ENCODE measurements around the gene FZD8. TPM values are rescaled to one million over a fixed set of nuclear protein-coding genes. Genes with fewer than 3 reads are reported as not detected.
A peak's percentile ranks its signal among the peaks of the same experiment; 100 is the strongest.

The FZD8 gene
- total RNA-seq, 2 experiments from 2014 or later = 0.65 to 0.95 TPM

DNA sequence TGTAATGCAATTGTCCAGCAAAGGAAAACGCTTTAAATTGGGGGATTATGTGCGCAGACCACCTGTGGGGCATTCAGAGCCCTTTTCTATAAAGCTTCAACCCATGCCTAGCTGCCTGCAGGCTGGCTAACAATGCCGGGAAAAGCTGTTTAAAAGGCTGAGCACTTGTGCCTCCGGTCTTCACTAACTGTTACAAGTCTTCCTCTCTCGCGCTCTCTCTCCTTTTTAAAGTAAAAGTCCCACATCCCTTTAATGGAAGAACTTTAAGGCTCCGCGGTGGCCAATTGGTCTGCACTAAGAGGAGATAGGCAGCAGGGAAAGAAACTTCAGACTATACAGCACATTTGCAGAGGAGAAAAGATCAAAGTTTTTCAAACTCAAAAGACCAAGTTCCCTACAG is 4.6 kb downstream of the FZD8 start:
- ChIA-PET POLR2A (no interaction called here), CTCF (interaction anchor here (0.8 to 2.7 kb wide), 3 partner anchors 74 to 1243 kb away, joined by 3 to 9 read pairs (median 4); no protein-coding TSS in a partner anchor)
- Mint-ChIP-seq H3K27ac (no peak overlapping the region), H3K27me3 (peaks cover 45% of the 10 kb centered on the region), H3K4me3 (no peak overlapping the region), H3K4me1 (peaks cover 25% of the 10 kb centered on the region), H3K9me3 (no peaks in the 10 kb centered on the region), H3K36me3 (ENCODE audit: low read depth) (no peaks in the 10 kb centered on the region)
- DNase-seq = no peak

DNA sequence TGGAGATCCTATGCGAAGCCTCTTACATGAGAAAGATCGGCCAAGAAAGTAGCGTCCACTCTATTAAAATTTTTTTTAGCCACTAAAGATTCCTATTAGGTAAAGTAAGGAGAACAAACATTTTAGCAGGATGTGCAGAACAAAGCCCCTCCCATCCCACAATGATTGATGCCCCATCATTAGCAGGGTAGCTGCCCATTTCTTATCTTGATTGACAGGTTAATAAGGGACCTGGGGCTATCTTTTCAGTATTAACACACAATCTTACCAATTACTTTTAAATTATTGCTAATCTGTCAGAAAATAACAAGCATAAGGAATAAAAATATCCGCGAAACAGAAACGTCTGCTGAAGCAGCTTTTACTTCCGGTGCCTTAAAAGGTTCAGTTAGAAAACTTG is 5.1 kb downstream of the FZD8 start:
- Mint-ChIP-seq H3K27me3 (peaks cover 42% of the 10 kb centered on the region), H3K36me3 (ENCODE audit: low read depth) (no peaks in the 10 kb centered on the region), H3K9me3 (no peaks in the 10 kb centered on the region), H3K4me1 (peaks cover 22% of the 10 kb centered on the region), H3K27ac (no peak overlapping the region), H3K4me3 (no peak overlapping the region)
- CTCF ChIA-PET = interaction anchor here (0.8 to 2.7 kb wide), 3 partner anchors 74 to 1244 kb away, joined by 3 to 9 read pairs (median 4); no protein-coding TSS in a partner anchor
- POLR2A ChIA-PET = no interaction called here
- DNase-seq = no peak

DNA sequence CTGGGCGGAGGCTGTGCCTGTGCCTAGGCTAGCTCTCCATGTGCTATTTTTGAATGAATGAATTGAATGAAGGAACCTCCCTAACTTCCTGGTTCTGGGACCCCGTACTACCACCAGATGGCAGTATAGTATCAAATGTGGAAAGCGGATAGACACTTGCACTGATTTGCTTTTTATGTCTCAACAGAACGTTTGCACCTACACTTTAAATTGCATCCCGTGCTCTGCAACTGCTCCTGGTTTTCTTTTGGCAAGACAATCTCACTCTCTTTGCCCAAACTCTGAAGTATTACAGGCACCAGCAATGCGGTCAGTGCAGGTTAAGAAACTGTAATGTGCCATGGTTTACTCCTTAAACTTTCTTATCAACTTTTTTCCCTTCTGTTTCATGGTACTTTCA is 6.5 kb downstream of the FZD8 start:
- H3K36me3 Mint-ChIP-seq (ENCODE audit: low read depth) = no peaks in the 10 kb centered on the region
- no peaks in the 10 kb centered on the region for H3K9me3 Mint-ChIP-seq
- POLR2A ChIA-PET = no interaction called here
- H3K27me3 Mint-ChIP-seq = peaks cover 37% of the 10 kb centered on the region
- H3K4me3 Mint-ChIP-seq = no peak overlapping the region
- CTCF ChIA-PET = interaction anchor here (0.7 to 1.8 kb wide), 10 partner anchors 9 to 912 kb away, joined by 3 to 6 read pairs (median 4); partner anchors contain the start of gene CREM
- DNase-seq = peak; percentile 33
- H3K4me1 Mint-ChIP-seq = peaks cover 17% of the 10 kb centered on the region
- H3K27ac Mint-ChIP-seq = no peak overlapping the region

DNA sequence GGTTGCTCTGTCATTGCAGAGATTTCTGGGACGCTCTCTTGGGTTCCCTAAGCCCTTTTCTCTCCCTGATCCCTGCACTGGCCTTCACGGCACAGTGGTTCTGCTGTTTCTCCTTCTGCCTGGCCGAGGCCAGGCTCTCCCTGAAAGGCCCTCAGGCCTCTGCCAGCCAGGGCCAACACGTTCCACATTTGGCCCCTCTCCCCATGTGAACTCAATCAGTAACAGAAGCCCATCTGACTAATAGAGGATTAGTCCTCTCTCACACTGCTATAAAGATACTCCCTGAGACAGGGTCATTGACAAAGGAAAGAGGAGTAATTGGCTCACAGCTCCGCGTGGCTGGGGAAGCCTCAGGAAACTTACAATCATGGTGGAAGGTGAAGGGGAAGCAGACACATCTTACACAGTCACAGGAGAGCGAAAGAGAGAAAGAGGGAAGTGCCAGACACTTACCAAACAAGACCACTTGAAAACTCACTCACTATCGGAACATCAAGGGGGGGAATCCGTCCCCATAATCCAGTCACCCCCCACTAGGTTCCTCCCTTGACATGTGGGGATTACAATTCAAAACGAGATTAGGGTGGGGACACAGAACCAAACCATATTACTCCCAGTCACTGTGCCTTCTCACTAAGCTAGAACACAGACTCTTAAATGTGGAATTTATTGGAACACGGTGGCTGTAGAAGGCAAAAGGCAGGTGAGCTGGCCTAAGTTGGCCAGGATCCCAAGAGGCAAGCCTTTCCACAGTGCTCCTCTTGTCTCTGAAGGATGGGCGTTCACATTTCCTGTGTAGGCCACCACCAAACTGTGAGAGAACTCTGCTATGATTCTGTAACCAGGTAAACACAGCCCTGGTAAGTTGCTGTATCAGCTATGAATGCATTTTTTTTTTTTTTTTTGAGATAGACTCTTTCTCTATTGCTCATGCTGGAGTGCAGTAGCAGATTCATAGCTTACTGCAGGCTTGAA is 8.8 kb downstream of the FZD8 start:
- Mint-ChIP-seq H3K4me3 (no peak overlapping the region), H3K4me1 (peaks cover 9% of the 10 kb centered on the region), H3K9me3 (no peaks in the 10 kb centered on the region), H3K27me3 (peaks cover 25% of the 10 kb centered on the region), H3K27ac (no peak overlapping the region), H3K36me3 (ENCODE audit: low read depth) (no peaks in the 10 kb centered on the region)
- DNase-seq = no peak
- POLR2A ChIA-PET = no interaction called here
- CTCF ChIA-PET = interaction anchor here (0.6 to 0.7 kb wide), 2 partner anchors 11 to 1199 kb away, joined by 3 read pairs; no protein-coding TSS in a partner anchor

DNA sequence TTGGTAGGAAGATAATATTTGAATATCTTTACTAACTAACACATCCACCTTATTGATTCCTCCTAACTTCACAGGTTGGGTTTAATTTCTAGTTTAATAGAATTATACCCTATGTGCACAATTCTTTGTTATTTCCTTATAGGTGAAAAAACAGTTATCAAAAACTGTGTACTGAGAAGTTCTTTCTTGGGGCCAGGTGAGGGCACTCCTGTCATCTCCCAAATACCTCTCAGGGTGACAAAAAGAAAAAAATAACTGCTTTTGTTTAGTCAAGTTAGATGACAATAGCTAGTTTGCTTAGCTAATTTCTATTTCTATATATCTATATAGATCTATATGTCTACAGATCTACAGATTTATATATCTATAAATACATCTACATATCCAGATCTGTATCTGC is 10.1 kb downstream of the FZD8 start:
- Mint-ChIP-seq H3K4me1 (peaks cover 9% of the 10 kb centered on the region), H3K27me3 (peaks cover 13% of the 10 kb centered on the region), H3K9me3 (no peaks in the 10 kb centered on the region), H3K27ac (no peak overlapping the region), H3K4me3 (no peak overlapping the region), H3K36me3 (ENCODE audit: low read depth) (no peaks in the 10 kb centered on the region)
- DNase-seq = no peak
- POLR2A ChIA-PET = no interaction called here
- CTCF ChIA-PET = no interaction called here

DNA sequence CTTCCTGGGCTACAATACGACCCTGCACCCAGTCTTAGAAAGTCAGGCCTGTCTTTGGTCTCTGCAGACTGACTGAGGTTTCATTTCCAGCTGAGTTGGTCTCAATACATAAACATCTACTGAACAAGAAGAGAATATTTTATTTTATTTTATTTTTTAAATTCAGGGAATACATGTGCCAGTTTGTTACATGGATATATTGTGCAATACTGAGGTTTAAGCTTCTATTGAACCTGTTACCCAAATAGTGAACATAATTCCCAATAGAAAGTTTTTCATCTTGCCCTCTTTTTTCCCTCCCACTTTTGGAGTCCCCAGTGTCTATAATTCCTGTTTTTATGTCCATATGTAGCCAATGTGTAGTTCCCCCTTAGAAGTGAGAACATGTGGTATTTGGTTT is 10.7 kb downstream of the FZD8 start:
- ChIA-PET POLR2A (no interaction called here), CTCF (no interaction called here)
- no peak for DNase-seq
- Mint-ChIP-seq H3K27me3 (peaks cover 9% of the 10 kb centered on the region), H3K4me1 (peaks cover 9% of the 10 kb centered on the region), H3K4me3 (no peak overlapping the region), H3K9me3 (no peaks in the 10 kb centered on the region), H3K27ac (no peak overlapping the region), H3K36me3 (ENCODE audit: low read depth) (no peaks in the 10 kb centered on the region)

DNA sequence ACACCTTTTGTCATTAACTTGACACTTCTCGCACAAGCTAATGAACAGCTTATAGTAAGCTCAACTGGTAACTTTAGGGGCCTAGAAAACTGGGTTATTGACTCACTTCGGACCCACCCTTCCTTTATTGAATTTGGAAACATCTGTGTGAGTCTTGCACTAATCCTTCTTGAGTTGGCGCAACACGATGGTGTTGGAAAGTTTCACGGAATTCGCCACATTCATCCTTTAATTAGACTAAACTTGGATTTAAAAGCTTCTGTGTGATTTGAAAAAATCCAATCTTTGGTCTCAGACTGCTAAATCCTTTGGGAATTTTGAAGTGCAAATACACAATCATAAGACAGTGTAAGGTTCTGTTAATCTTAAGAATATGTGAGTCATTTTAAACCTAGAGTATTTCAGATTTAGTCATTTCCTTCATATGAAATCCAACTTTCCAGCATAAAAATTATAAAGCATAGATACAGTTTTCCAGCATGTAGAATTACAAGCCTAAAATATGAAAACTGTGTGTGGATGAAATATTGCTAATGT is 15.1 kb downstream of the FZD8 start:
- H3K36me3 Mint-ChIP-seq (ENCODE audit: low read depth) = no peaks in the 10 kb centered on the region
- ChIA-PET POLR2A (no interaction called here), CTCF (no interaction called here)
- H3K27ac Mint-ChIP-seq = no peak overlapping the region
- H3K27me3 Mint-ChIP-seq = peaks cover 8% of the 10 kb centered on the region
- no peak for DNase-seq
- no peaks in the 10 kb centered on the region for H3K9me3 Mint-ChIP-seq
- H3K4me1 Mint-ChIP-seq = no peaks in the 10 kb centered on the region
- no peak overlapping the region for H3K4me3 Mint-ChIP-seq

DNA sequence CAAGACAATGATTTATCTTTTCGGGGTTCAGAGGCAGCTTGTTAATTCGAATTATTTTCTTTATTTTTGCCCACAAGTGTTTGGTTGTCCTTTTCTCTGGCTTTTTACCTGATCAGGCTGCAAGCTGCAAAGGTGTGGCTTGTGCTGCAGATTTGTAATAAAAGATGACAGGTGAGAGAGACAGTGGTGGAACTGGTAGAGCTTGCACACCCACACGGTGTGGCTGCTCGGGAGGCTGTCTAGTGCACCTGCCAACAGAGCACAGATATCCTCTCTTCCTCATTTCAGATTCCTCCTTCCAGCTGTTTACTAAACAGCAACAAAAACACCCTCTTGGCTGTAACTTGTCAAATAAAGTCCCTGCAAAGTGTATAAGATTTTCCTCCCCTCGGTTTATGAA is 27.8 kb downstream of the FZD8 start:
- no peaks in the 10 kb centered on the region for H3K4me1 Mint-ChIP-seq
- H3K9me3 Mint-ChIP-seq = peaks cover 5% of the 10 kb centered on the region
- no peak overlapping the region for H3K27ac Mint-ChIP-seq
- POLR2A ChIA-PET = no interaction called here
- DNase-seq = no peak
- no peak overlapping the region for H3K4me3 Mint-ChIP-seq
- CTCF ChIA-PET = no interaction called here
- H3K27me3 Mint-ChIP-seq = peaks cover 24% of the 10 kb centered on the region
- H3K36me3 Mint-ChIP-seq (ENCODE audit: low read depth) = no peaks in the 10 kb centered on the region

DNA sequence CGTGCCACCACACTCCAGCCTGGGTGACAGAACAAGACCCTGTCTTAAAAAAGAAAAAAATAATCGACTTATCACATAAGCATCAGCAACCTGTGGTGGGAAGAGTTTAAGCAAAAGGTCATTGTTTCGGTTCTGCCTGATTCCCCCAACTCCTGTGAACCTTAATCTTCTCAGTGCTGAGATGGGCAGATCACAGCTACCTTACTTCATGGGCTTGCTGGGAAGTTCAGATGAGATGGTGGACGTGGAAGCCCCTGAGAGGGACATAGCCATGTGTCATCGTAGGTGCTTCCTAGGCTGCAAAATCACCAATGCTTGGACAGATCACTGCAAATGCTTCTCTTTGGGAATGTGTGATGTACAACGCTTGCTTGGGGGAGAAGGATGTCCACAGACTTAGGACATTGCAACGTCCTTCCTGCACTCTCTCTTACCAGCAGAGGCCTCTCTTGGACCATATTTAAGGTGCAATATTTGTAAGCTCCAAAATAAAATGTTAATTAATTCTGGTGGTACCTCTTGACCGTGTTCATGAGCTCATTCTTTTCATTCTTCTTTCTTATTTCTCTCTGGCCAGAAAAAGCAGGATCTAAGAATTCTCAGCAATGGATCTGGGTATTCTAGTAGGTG is 28.4 kb downstream of the FZD8 start:
- H3K27me3 Mint-ChIP-seq = peaks cover 24% of the 10 kb centered on the region
- CTCF ChIA-PET = no interaction called here

DNA sequence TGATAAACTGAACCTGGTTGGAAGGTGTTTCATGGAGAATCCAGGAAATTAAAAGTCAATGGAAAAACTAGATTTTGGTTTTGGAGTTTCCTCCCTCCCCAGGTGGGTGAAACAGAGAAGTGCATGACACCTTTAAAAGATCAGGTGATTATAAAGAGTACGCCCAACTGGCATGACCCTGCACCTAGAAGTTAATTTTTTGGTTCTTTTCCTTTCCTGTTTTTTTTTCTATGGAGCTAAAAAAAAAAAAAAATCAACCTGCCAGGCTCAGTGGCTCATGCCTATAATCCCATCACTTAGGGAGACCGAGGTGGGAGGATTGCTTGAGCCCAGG is 29.0 kb downstream of the FZD8 start:
- Mint-ChIP-seq H3K9me3 (peaks cover 4% of the 10 kb centered on the region), H3K4me3 (no peak overlapping the region), H3K27ac (no peak overlapping the region), H3K27me3 (peaks cover 26% of the 10 kb centered on the region), H3K36me3 (ENCODE audit: low read depth) (no peaks in the 10 kb centered on the region), H3K4me1 (no peaks in the 10 kb centered on the region)
- POLR2A ChIA-PET = no interaction called here
- CTCF ChIA-PET = no interaction called here
- no peak for DNase-seq

More for the DNA sequence above, 28.4 kb downstream of the FZD8 start:
- Mint-ChIP-seq H3K4me3 (no peak overlapping the region), H3K36me3 (ENCODE audit: low read depth) (no peaks in the 10 kb centered on the region), H3K9me3 (peaks cover 4% of the 10 kb centered on the region), H3K27ac (no peak overlapping the region), H3K4me1 (no peaks in the 10 kb centered on the region)
- DNase-seq = no peak
- POLR2A ChIA-PET = no interaction called here

DNA sequence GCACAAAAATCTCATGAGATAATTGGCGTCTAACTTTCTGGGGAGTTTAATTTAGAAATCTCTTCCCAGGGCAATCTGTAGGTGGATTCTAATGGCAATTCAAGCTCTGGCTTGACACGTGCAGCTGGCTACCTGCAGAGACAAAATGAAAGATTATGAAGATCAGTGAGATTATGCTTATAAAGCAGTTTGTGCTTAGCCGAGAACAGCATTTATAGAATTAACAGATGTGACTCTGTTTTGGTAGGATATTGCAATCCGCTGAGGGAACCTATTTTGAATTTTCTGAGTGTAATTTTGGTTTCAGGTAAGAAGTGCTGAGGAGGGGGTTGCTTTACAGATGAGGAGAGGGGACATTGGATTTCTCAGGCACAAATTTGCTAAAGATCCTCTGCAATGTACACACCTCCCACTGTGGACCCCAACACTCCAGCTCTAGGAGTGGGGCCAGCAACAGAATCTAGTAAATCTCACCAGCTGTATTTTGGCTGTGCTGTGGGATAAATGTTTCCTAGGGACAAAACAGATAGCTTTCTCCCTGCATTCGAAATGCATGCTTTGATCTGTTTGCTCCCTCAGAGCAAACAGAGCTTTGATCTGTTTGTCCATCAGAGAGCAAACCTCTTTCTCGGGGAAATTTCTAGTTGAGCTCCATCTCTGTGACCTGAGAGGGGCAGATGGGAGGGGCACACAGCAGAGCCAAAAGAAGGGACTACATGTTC is 29.6 kb downstream of the FZD8 start:
- H3K36me3 Mint-ChIP-seq (ENCODE audit: low read depth) = no peaks in the 10 kb centered on the region
- POLR2A ChIA-PET = no interaction called here
- H3K27me3 Mint-ChIP-seq = peaks cover 27% of the 10 kb centered on the region
- H3K4me1 Mint-ChIP-seq = peaks cover 3% of the 10 kb centered on the region
- CTCF ChIA-PET = no interaction called here
- no peak for DNase-seq
- H3K4me3 Mint-ChIP-seq = no peak overlapping the region
- no peak overlapping the region for H3K27ac Mint-ChIP-seq
- peaks cover 4% of the 10 kb centered on the region for H3K9me3 Mint-ChIP-seq

DNA sequence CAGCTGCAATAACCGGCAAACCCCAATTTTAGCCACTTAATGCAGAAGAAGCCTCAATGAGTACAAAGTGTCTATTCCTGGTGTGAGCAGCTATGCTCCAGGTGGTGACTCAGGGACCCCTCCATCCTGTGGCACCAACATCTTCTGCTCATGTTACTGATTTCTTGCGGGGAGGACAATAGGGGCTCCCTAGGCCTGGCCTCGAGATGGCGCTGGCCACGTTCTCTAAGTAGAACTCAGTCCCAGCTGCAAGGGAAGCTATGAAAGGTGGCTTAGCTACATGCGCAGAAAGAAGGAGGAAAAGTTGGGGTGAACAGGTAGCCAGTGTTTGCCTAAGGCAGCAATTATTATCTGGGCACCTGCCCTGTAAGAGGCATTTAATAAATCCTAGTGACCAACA is 30.3 kb downstream of the FZD8 start:
- CTCF ChIA-PET = interaction anchor here (0.9 kb wide), 1 partner anchor 48 kb away, joined by 3 read pairs; no protein-coding TSS in a partner anchor
- Mint-ChIP-seq H3K4me1 (peaks cover 7% of the 10 kb centered on the region), H3K4me3 (no peak overlapping the region), H3K36me3 (ENCODE audit: low read depth) (no peaks in the 10 kb centered on the region), H3K27ac (no peak overlapping the region), H3K27me3 (peaks cover 33% of the 10 kb centered on the region), H3K9me3 (peaks cover 4% of the 10 kb centered on the region)
- POLR2A ChIA-PET = no interaction called here
- no peak for DNase-seq

DNA sequence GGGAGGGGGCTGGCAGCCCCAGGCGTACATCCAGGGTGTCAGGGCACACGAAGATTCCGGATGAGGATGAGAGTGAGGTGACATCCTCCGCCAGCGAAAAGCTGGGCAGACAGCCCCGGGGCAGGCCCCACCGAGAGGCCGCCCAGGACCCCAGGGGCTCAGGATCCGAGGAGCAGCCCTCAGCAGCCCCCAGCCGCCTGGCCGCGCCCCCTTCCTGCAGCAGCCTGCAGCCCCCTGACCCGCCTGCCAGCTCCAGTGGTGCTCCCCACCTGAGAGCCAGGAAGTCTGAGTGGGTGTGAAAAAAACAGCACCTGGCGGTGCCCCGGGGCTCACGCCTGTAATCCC is 33.8 kb downstream of the FZD8 start:
- ChIA-PET POLR2A (no interaction called here), CTCF (no interaction called here)
- no peak for DNase-seq
- no peak overlapping the region for H3K4me3 Mint-ChIP-seq
- peaks cover 34% of the 10 kb centered on the region for H3K27me3 Mint-ChIP-seq
- H3K9me3 Mint-ChIP-seq = peaks cover 4% of the 10 kb centered on the region
- peaks cover 7% of the 10 kb centered on the region for H3K4me1 Mint-ChIP-seq
- no peaks in the 10 kb centered on the region for H3K36me3 Mint-ChIP-seq (ENCODE audit: low read depth)
- H3K27ac Mint-ChIP-seq = no peak overlapping the region
